HepG2 (cell line): ENCODE data around the gene PTPN12. TPM values are rescaled to one million over a fixed set of nuclear protein-coding genes. Genes with fewer than 3 reads are reported as not detected.

ENCODE experiments used
- CBX1 ChIP-seq: IDR thresholded peaks from one replicate; pipeline ENCODE4 v1.6.1; 2016; ENCODE audit warnings: antibody characterized with exemption, low read depth
- CREM ChIP-seq, 2 experiments: sonication (generic) in 1 of 2; formaldehyde crosslinking in 1 of 2; IDR thresholded peaks; 2 replicates each; pipeline versions ENCODE4 v1.4.0 to v1.6.1; 2016 to 2020; ENCODE audit warnings: antibody characterized with exemption in 1 of 2, mild to moderate bottlenecking in 1 of 2, missing genetic modification reagents in 1 of 2
- GABPA ChIP-seq, 2 experiments: IDR thresholded peaks; 2 replicates each; pipeline ENCODE4 v1.6.1; 2011 to 2016; ENCODE audit warnings: low read depth in 2 of 2, low read length in 1 of 2, missing biosample characterization in 1 of 2, missing genetic modification characterization in 1 of 2
- KMT2B ChIP-seq: IDR thresholded peaks from 2 replicates; pipeline ENCODE4 v1.6.1; 2016; ENCODE audit warnings: missing genetic modification reagents, missing compliant biosample characterization
- NBN ChIP-seq: fragments of 450-650 bp; conservative IDR thresholded peaks from 2 replicates; pipeline ENCODE4 v1.6.1; 2017
- NFYC ChIP-seq: IDR thresholded peaks from 2 replicates; pipeline ENCODE4 v1.6.1; 2016; ENCODE audit warnings: missing genetic modification reagents, missing compliant biosample characterization
- RBM22 ChIP-seq: fragments of 200-400 bp; formaldehyde crosslinking; optimal IDR thresholded peaks from 2 replicates; pipeline ENCODE3; 2017; ENCODE audit warnings: mild to moderate bottlenecking, low read length, moderate library complexity
- SRSF9 ChIP-seq: fragments of 200-400 bp; formaldehyde crosslinking; IDR thresholded peaks from 2 replicates; pipeline ENCODE4 v1.6.1; 2018; ENCODE audit warnings: borderline replicate concordance, mild to moderate bottlenecking, low read depth, low read length; ENCODE audit not compliant: insufficient read depth, poor library complexity, severe bottlenecking
- ZNF142 ChIP-seq: sonication (generic); formaldehyde crosslinking; IDR thresholded peaks from 2 replicates; pipeline ENCODE4 v1.4.0; 2020; ENCODE audit warnings: missing genetic modification reagents
- ZNF235 ChIP-seq: sonication (generic); formaldehyde crosslinking; IDR thresholded peaks from 2 replicates; pipeline ENCODE4 v1.8.1; 2023; ENCODE audit warnings: mild to moderate bottlenecking, missing genetic modification reagents, borderline replicate concordance
- ZNF326 ChIP-seq: sonication (generic); formaldehyde crosslinking; IDR thresholded peaks from 2 replicates; pipeline ENCODE4 v1.4.0; 2020; ENCODE audit warnings: missing genetic modification reagents, borderline replicate concordance
- ZNF430 ChIP-seq: sonication (generic); formaldehyde crosslinking; IDR thresholded peaks from 2 replicates; pipeline ENCODE4 v1.9.0; 2021; ENCODE audit warnings: mild to moderate bottlenecking, missing genetic modification reagents
- ZNF460 ChIP-seq: sonication (generic); formaldehyde crosslinking; IDR thresholded peaks from 2 replicates; pipeline ENCODE4 v1.5.1; 2020; ENCODE audit warnings: missing genetic modification reagents, mild to moderate bottlenecking, borderline replicate concordance
- ZNF468 ChIP-seq: sonication (generic); formaldehyde crosslinking; IDR thresholded peaks from 2 replicates; pipeline ENCODE4 v1.8.0; 2022; ENCODE audit warnings: mild to moderate bottlenecking, moderate library complexity, missing genetic modification reagents
- ZNF550 ChIP-seq: sonication (generic); formaldehyde crosslinking; IDR thresholded peaks from 2 replicates; pipeline ENCODE4 v1.4.0; 2020; ENCODE audit warnings: mild to moderate bottlenecking, missing genetic modification reagents, borderline replicate concordance
- ZNF563 ChIP-seq: sonication (generic); formaldehyde crosslinking; IDR thresholded peaks from 2 replicates; pipeline ENCODE4 v1.8.0; 2022; ENCODE audit warnings: mild to moderate bottlenecking, moderate library complexity, missing genetic modification reagents
- ZNF746 ChIP-seq: sonication (generic); formaldehyde crosslinking; IDR thresholded peaks from 2 replicates; pipeline ENCODE4 v1.8.0; 2022; ENCODE audit warnings: mild to moderate bottlenecking, missing genetic modification reagents
- ZNF839 ChIP-seq: sonication (generic); formaldehyde crosslinking; IDR thresholded peaks from 2 replicates; pipeline ENCODE4 v1.4.0; 2020; ENCODE audit warnings: missing genetic modification reagents, mild to moderate bottlenecking, borderline replicate concordance
- polyA plus RNA-seq, 8 experiments: library from polyadenylated mRNA; depleted of rRNA in 3 of 8; stranded (reverse) in 7 of 8; unstranded in 1 of 8; fragments of >200 nt; fragmentation: Illumina TruSeq in 4 of 8; extraction: Trizol in 4 of 8; gene quantifications; 2 replicates each; pipeline versions ENCODE4 v1.2.1 to v1.2.3, GENCODE V29; 2011 to 2016; ENCODE audit warnings: low read depth in 4 of 8, missing spikeins in 1 of 8, mixed read lengths in 1 of 8; ENCODE audit not compliant: insufficient read depth in 1 of 8
- total RNA-seq, 5 experiments: library from RNA; depleted of rRNA; stranded (reverse); fragments of >200 nt; fragmentation: Illumina TruSeq; extraction: Trizol; gene quantifications; 2 replicates each; pipeline ENCODE4 v1.2.3, GENCODE V29; 2016; ENCODE audit warnings: low read depth in 1 of 5
- TF ChIP-seq, protein P1 (sequence below): sonication (generic); formaldehyde crosslinking; IDR thresholded peaks from 2 replicates; pipeline ENCODE4 v1.5.1; 2020; ENCODE audit warnings: mild to moderate bottlenecking, missing genetic modification reagents, moderate library complexity
- TF ChIP-seq, protein P2 (sequence below): sonication (generic); formaldehyde crosslinking; IDR thresholded peaks from 2 replicates; pipeline ENCODE4 v1.8.0; 2022; ENCODE audit warnings: mild to moderate bottlenecking, missing genetic modification reagents, borderline replicate concordance

Gene PTPN12
- total and polyA plus RNA-seq, 2 of the 13 experiments (the other 11 are each of a cell fraction or from before 2014, with no cell fraction given): 22.9 to 56.8 TPM

- no peak for TF ChIP-seq RBM22
- TF ChIP-seq NFYC (CRISPR knock-in tag): no peak; the same call in 1 of the 2 replicates
- TF ChIP-seq ZNF746 (CRISPR knock-in tag): no peak
- no peak for TF ChIP-seq ZNF839
- no peak for TF ChIP-seq NBN
- no peak for TF ChIP-seq ZNF468 (CRISPR knock-in tag)
- no peak for TF ChIP-seq SRSF9
- TF ChIP-seq ZNF142: no peak
- TF ChIP-seq CBX1: no peak
- TF ChIP-seq, protein P1, sequence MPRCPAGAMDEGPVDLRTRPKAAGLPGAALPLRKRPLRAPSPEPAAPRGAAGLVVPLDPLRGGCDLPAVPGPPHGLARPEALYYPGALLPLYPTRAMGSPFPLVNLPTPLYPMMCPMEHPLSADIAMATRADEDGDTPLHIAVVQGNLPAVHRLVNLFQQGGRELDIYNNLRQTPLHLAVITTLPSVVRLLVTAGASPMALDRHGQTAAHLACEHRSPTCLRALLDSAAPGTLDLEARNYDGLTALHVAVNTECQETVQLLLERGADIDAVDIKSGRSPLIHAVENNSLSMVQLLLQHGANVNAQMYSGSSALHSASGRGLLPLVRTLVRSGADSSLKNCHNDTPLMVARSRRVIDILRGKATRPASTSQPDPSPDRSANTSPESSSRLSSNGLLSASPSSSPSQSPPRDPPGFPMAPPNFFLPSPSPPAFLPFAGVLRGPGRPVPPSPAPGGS (CRISPR knock-in tag): no peak
- peak; percentile 55 for TF ChIP-seq KMT2B (CRISPR knock-in tag)
- no peak for TF ChIP-seq ZNF326
- no peak for TF ChIP-seq CREM (IDR thresholded peaks at IDR 0.05)
- no peak for TF ChIP-seq CREM (CRISPR knock-in tag; IDR thresholded peaks at IDR 0.05)
- no peak for TF ChIP-seq ZNF563 (CRISPR knock-in tag)
- TF ChIP-seq ZNF430 (CRISPR knock-in tag): 0 out of 2 replicates have a peak, but pooled peaks have one; percentile 27
- peak; percentile 31; the same call in 1 of the 2 replicates for TF ChIP-seq GABPA (IDR thresholded peaks at IDR 0.05; ENCODE audit: low read depth, low read length)
- TF ChIP-seq GABPA (CRISPR knock-in tag; IDR thresholded peaks at IDR 0.05; ENCODE audit: low read depth): peak; percentile 83
- no peak for TF ChIP-seq ZNF235 (CRISPR knock-in tag)
- TF ChIP-seq ZNF550 (CRISPR knock-in tag): no peak
- TF ChIP-seq ZNF460 (CRISPR knock-in tag): no peak
- TF ChIP-seq, protein P2, sequence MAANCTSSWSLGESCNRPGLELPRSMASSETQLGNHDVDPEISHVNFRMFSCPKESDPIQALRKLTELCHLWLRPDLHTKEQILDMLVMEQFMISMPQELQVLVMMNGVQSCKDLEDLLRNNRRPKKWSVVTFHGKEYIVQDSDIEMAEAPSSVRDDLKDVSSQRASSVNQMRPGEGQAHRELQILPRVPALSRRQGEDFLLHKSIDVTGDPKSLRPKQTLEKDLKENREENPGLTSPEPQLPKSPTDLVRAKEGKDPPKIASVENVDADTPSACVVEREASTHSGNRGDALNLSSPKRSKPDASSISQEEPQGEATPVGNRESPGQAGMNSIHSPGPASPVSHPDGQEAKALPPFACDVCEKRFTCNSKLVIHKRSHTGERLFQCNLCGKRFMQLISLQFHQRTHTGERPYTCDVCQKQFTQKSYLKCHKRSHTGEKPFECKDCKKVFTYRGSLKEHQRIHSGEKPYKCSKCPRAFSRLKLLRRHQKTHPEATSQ: no peak
These were observed 1.5 kb downstream of the PTPN12 start (continued) for GRCh38 chr7:77538281-77539212.
